ENCODE results near the gene ANKRD40CL. TPM values are rescaled to one million over a fixed set of nuclear protein-coding genes. Genes with fewer than 3 reads are reported as not detected.

ANKRD40CL gene
- total and polyA plus RNA-seq, 9 of the 15 experiments (the other 6 are each of a cell fraction or from before 2014, with no cell fraction given), result not detected

DNA sequence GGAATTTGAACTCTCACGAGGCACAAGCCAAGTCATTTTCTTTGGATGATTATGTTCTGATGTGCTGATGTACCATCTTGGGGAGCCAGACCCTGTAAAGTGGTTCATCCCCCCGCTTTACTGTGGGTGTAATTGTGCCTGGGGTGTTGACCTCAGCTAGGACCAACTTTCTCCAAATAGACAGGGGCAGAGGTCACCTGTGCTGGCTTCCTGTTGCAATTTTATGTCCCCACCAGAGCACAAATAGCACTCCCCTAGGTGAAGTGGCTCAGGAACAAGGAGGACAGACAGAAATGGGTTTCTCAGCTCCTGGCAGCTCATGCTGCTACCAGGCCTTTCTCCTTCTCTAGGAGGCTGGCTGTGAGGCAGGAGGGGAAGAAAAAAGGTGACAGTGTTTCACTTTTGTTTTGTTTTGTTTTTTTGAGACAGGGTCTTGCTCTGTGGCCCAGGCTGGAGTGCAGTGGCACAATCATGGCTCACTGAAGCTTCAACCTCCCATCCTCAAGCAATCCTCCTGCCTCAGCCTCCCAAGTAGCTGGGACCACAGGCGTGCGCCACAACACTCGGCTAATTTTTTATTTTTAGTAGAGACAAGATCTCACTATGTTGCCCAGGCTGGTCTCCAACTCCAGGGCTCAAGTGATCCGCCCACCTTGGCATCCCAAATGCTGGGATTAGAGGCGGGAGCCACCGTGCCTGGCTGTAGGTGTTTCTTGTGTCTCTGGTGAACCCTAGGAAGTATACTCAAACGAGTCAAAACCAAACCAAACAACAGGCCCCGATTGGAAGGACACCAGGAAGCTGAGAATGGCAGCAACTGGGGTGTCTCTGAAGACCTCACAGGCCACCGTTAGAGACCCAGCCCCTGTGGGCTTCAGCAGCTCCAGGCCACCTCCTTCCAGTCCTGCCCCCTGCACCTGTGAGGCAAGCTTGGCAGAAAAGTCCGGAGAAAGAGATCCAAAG, 35.6 kb upstream of the ANKRD40CL start:
- in situ Hi-C loops (cut with MboI), result no loop called here
- intact Hi-C loops (cut with micrococcal nuclease), result no loop called here

More for the DNA sequence above, 35.6 kb upstream of the ANKRD40CL start:
- Histone ChIP-seq H3K27me3 (ENCODE audit: control insufficient read depth in 2 of 2, insufficient read depth in 2 of 2, low read length in 2 of 2) (peaks cover 0 to 9% of the 10 kb centered on the region in 2 experiments; a peak in 2 of 5 replicates), H3K9me1 (ENCODE audit: control insufficient read depth, insufficient read depth, low read length) (no peaks in the 10 kb centered on the region), H3K79me2 (ENCODE audit: control insufficient read depth, insufficient read depth, low read length) (no peaks in the 10 kb centered on the region), H2AFZ (ENCODE audit: low read depth, low read length) (no peak overlapping the region), H3K4me3 (no peak overlapping the region), H3K4me2 (ENCODE audit: insufficient read depth, low read length) (no peak overlapping the region), H3K4me1 (replicated peaks in 1 of 2; ENCODE audit: control insufficient read depth in 2 of 2, insufficient read depth in 2 of 2, low read length in 2 of 2) (peaks cover 0 to 6% of the 10 kb centered on the region in 2 experiments; a peak in 2 of 5 replicates), H4K20me1 (replicated peaks; ENCODE audit: control insufficient read depth, insufficient read depth, low read length) (no peaks in the 10 kb centered on the region), H3K36me3 (ENCODE audit: control insufficient read depth, insufficient read depth, low read length) (no peaks in the 10 kb centered on the region), H3K9me3 (replicated peaks; ENCODE audit: control insufficient read depth, insufficient read depth, low read depth, low read length) (no peaks in the 10 kb centered on the region), H3K9ac (ENCODE audit: insufficient read depth in 1 of 2, low read depth in 2 of 2, low read length in 2 of 2) (no peak overlapping the region), H3K27ac (ENCODE audit: extremely low read depth, low read depth, low read length) (no peak overlapping the region)
- ChIA-PET POLR2A (interaction anchor here (0.6 to 1.7 kb wide), 9 partner anchors 9 to 350 kb away, joined by 3 to 6 read pairs (median 3); partner anchors contain the start of genes NME1 and TOB1), CTCF (ENCODE audit: low intra/inter-chr PET ratio) (no interaction called here)
- no TSS peak for BruUV-seq (replicated peaks)
- FAIRE-seq, result no peak
- no peak for TF ChIP-seq TRIM24 (IDR thresholded peaks at IDR 0.05)
- TF ChIP-seq, protein P1, sequence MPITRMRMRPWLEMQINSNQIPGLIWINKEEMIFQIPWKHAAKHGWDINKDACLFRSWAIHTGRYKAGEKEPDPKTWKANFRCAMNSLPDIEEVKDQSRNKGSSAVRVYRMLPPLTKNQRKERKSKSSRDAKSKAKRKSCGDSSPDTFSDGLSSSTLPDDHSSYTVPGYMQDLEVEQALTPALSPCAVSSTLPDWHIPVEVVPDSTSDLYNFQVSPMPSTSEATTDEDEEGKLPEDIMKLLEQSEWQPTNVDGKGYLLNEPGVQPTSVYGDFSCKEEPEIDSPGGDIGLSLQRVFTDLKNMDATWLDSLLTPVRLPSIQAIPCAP (CRISPR knock-in tag; IDR thresholded peaks at IDR 0.05; ENCODE audit: borderline replicate concordance), result no peak
- 41% methylated on average over 11 of the region's 12 CpGs for WGBS (ENCODE audit: insufficient coverage, low coverage, missing lambda C conversion rate)
- no peak for ATAC-seq
- DNase-seq (ENCODE audit: extremely low read depth in 1 of 4, low spot score in 3 of 4), result no peak

Measured in K562 (cell line).